Keratinocyte (primary cell): ENCODE data around the gene GABRB1. TPM values are rescaled to one million over a fixed set of nuclear protein-coding genes. Genes with fewer than 3 reads are reported as not detected.

Experiments
- DNase-seq: peaks from one replicate; pipeline ENCODE4 v3.0.0-alpha.2; 2011; ENCODE audit warnings: low read depth, missing footprints, low spot score
- FAIRE-seq: peaks from 2 replicates; lab custom pipeline; 2011; peaks lifted over from hg19 to GRCh38; lab: Jason Lieb, UNC
- H2AFZ ChIP-seq: 2 replicates; pipeline ENCODE4 v1.6.0; 2012; ENCODE audit warnings: low read length, control low read depth, inconsistent platforms; ENCODE audit not compliant: control insufficient read depth
- H3K27ac ChIP-seq: 2 replicates; pipeline ENCODE4 v1.5.1; 2011; ENCODE audit warnings: low read length; ENCODE audit not compliant: control insufficient read depth, insufficient read depth
- H3K27me3 ChIP-seq: 3 replicates; pipeline ENCODE4 v1.6.0; 2011; ENCODE audit warnings: low read length; ENCODE audit not compliant: control insufficient read depth, insufficient read depth; ENCODE audit errors: extremely low read depth
- H3K36me3 ChIP-seq, 2 experiments: 2 replicates in 1 of 2; 3 replicates in 1 of 2; pipeline ENCODE4 v1.5.1; 2011; ENCODE audit warnings: low read length in 2 of 2, mild to moderate bottlenecking in 1 of 2; ENCODE audit not compliant: control insufficient read depth in 2 of 2, insufficient read depth in 2 of 2; ENCODE audit errors: extremely low read depth in 1 of 2
- H3K4me1 ChIP-seq: 3 replicates; pipeline ENCODE4 v1.5.1; 2011; ENCODE audit warnings: low read length; ENCODE audit not compliant: control insufficient read depth, insufficient read depth; ENCODE audit errors: extremely low read depth
- H3K4me2 ChIP-seq: 3 replicates; pipeline ENCODE4 v1.6.0; 2011; ENCODE audit warnings: low read depth, low read length; ENCODE audit not compliant: control insufficient read depth, insufficient read depth; ENCODE audit errors: extremely low read depth
- H3K4me3 ChIP-seq, 3 experiments: fragments of 200-600 bp in 1 of 3; sonication (generic) in 1 of 3; 2 replicates in 2 of 3; 3 replicates in 1 of 3; pipeline ENCODE4 v1.5.1; 2011 to 2016; ENCODE audit warnings: low read length in 3 of 3, mild to moderate bottlenecking in 3 of 3, control low read depth in 2 of 3, inconsistent platforms in 1 of 3, low read depth in 1 of 3, mixed read lengths in 1 of 3, mixed run types in 1 of 3, moderate library complexity in 1 of 3; ENCODE audit not compliant: control insufficient read depth in 2 of 3, insufficient read depth in 2 of 3; ENCODE audit errors: extremely low read depth in 1 of 3
- H3K79me2 ChIP-seq: 2 replicates; pipeline ENCODE4 v1.6.0; 2012; ENCODE audit warnings: low read length; ENCODE audit not compliant: control insufficient read depth, insufficient read depth
- H3K9ac ChIP-seq: 3 replicates; pipeline ENCODE4 v1.6.0; 2011; ENCODE audit warnings: low read length; ENCODE audit not compliant: control insufficient read depth, insufficient read depth; ENCODE audit errors: extremely low read depth
- H3K9me1 ChIP-seq: 3 replicates; pipeline ENCODE4 v1.6.0; 2011; ENCODE audit warnings: low read length; ENCODE audit not compliant: control insufficient read depth, insufficient read depth; ENCODE audit errors: extremely low read depth
- H3K9me3 ChIP-seq: 2 replicates; pipeline ENCODE4 v1.5.1; 2012; ENCODE audit warnings: low read depth, low read length; ENCODE audit not compliant: control insufficient read depth
- H4K20me1 ChIP-seq: 3 replicates; pipeline ENCODE4 v1.6.0; 2011; ENCODE audit warnings: low read length; ENCODE audit not compliant: control insufficient read depth, insufficient read depth; ENCODE audit errors: extremely low read depth
- CTCF ChIP-seq, 3 experiments: IDR thresholded peaks in 1 of 3; conservative IDR thresholded peaks in 1 of 3; optimal IDR thresholded peaks in 1 of 3; 2 replicates in 2 of 3; 3 replicates in 1 of 3; pipeline versions ENCODE3 to v1.5.1; 2011; ENCODE audit warnings: low read length in 3 of 3, mild to moderate bottlenecking in 3 of 3, moderate library complexity in 2 of 3, control low read depth in 1 of 3, inconsistent platforms in 1 of 3; ENCODE audit not compliant: insufficient read depth in 2 of 3; ENCODE audit errors: extremely low read depth in 1 of 3
- EZH2 ChIP-seq: IDR thresholded peaks from one replicate; pipeline ENCODE4 v1.6.1; 2012; ENCODE audit warnings: inconsistent platforms, mild to moderate bottlenecking, low read length, moderate library complexity
- dilution Hi-C: fragments of 300-500 bp; cut with MboI; formaldehyde crosslinking; loops from one replicate; pipeline ENCODE4 v1.7.0; 2020; ENCODE audit warnings: low sequenced_read_pairs; ENCODE audit not compliant: extremely low pct_ligation_motif_present
- polyA plus RNA-seq, 5 experiments: library from polyadenylated mRNA; depleted of rRNA in 3 of 5; stranded (reverse) in 3 of 5; stranded (forward) in 1 of 5; unstranded in 1 of 5; fragments of >200 nt; gene quantifications; 1 replicate in 1 of 5; 2 replicates in 3 of 5; 3 replicates in 1 of 5; pipeline versions ENCODE4 v1.2.1 to v1.2.3, GENCODE V29; 2011 to 2012; ENCODE audit warnings: missing spikeins in 2 of 5, low read depth in 1 of 5, low replicate concordance in 1 of 5

GABRB1 gene
- polyA plus RNA-seq, 1 donor (not counting 4 experiments of a cell fraction or from before 2014, with no cell fraction given): not detected

GRCh38 chr4:47203593-47203992, 172.2 kb downstream of the GABRB1 start:
- Histone ChIP-seq H3K27ac (no peak overlapping the region), H3K9me1 (no peaks in the 10 kb centered on the region), H2AFZ (no peak overlapping the region), H3K4me3 (no peak overlapping the region), H4K20me1 (no peaks in the 10 kb centered on the region), H3K9ac (no peak overlapping the region), H3K27me3 (no peaks in the 10 kb centered on the region), H3K79me2 (no peaks in the 10 kb centered on the region), H3K4me2 (no peak overlapping the region), H3K36me3 (no peaks in the 10 kb centered on the region), H3K9me3 (no peaks in the 10 kb centered on the region), H3K4me1 (no peaks in the 10 kb centered on the region)
- FAIRE-seq (no peak), DNase-seq (no peak)
- dilution Hi-C loops: no loop called here
- no peak for TF ChIP-seq EZH2
- no peak for TF ChIP-seq CTCF (optimal IDR thresholded peaks at IDR 0.05 in 1 of 3, IDR thresholded peaks at IDR 0.05 in 1 of 3, conservative IDR thresholded peaks at IDR 0.05 in 1 of 3; ENCODE audit: extremely low read depth in 1 of 3, insufficient read depth in 2 of 3, low read length in 3 of 3)

- DNase-seq (no peak), FAIRE-seq (no peak)
- no peak overlapping the region for H3K4me3 ChIP-seq
- H2AFZ ChIP-seq: no peak overlapping the region
- dilution Hi-C loops: no loop called here
- peaks cover 3% of the 10 kb centered on the region for H3K4me1 ChIP-seq
- H3K9me3 ChIP-seq: no peaks in the 10 kb centered on the region
- H3K36me3 ChIP-seq: no peaks in the 10 kb centered on the region
- no peak overlapping the region for H3K4me2 ChIP-seq
- H3K9me1 ChIP-seq: no peaks in the 10 kb centered on the region
- H3K9ac ChIP-seq: no peak overlapping the region
- H3K27ac ChIP-seq: no peak overlapping the region
- TF ChIP-seq EZH2 (no peak), CTCF (optimal IDR thresholded peaks at IDR 0.05 in 1 of 3, IDR thresholded peaks at IDR 0.05 in 1 of 3, conservative IDR thresholded peaks at IDR 0.05 in 1 of 3; ENCODE audit: extremely low read depth in 1 of 3, insufficient read depth in 2 of 3, low read length in 3 of 3) (no peak)
- H4K20me1 ChIP-seq: no peaks in the 10 kb centered on the region
- no peaks in the 10 kb centered on the region for H3K27me3 ChIP-seq
- no peaks in the 10 kb centered on the region for H3K79me2 ChIP-seq
These were observed 176.2 kb downstream of the GABRB1 start for GRCh38 chr4:47207555-47207954.
